BE2C (cell line): ENCODE results near the gene AFMID.

Experiments used
- DNase-seq: peaks from one replicate; pipeline ENCODE4 v3.0.0-alpha.2; 2020
- H3K27me3 ChIP-seq: fragments of 250-450 bp; sonication (Bioruptor Pico); 2 replicates; pipeline ENCODE4 v1.5.1; 2020; ENCODE audit warnings: mild to moderate bottlenecking
- H3K36me3 ChIP-seq: fragments of 250-450 bp; sonication (Bioruptor Pico); 2 replicates; pipeline ENCODE4 v1.5.1; 2020; ENCODE audit warnings: mild to moderate bottlenecking
- H3K4me1 ChIP-seq: fragments of 250-450 bp; sonication (Bioruptor Pico); 2 replicates; pipeline ENCODE4 v1.5.1; 2020
- H3K4me3 ChIP-seq: 2 replicates; pipeline ENCODE4 v1.5.1; 2011; ENCODE audit warnings: low read depth, low read length
- H3K9me3 ChIP-seq: fragments of 250-450 bp; sonication (Bioruptor Pico); 2 replicates; pipeline ENCODE4 v1.5.1; 2020
- TF ChIP-seq, protein P1 (sequence below): IDR thresholded peaks from 2 replicates; pipeline ENCODE4 v1.5.1; 2012; ENCODE audit warnings: mild to moderate bottlenecking, low read depth, low read length

Gene AFMID

DNA sequence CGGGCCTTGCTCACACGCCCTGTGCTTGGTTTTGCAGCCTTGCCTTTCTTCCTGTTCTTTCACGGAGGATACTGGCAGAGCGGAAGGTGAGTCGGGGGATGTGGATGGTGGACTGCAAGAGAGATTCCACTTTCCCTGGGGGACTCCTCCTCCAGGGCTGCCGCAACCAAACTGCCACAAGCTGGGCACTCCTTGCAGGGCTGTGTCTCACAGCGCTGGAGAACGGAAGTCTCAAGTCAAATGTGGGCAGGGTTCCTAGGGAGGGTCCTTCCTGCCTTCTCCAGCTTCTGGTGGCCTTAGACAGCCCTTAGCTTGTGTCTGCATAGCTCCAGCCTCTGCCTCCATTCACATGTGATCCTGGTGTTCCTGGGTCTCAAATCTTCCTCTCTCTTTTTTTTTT is 15.5 kb downstream of the AFMID start:
- H3K9me3 ChIP-seq, result no peaks in the 10 kb centered on the region
- no peak overlapping the region for H3K4me3 ChIP-seq
- peaks cover 15% of the 10 kb centered on the region for H3K36me3 ChIP-seq
- TF ChIP-seq, protein P1, sequence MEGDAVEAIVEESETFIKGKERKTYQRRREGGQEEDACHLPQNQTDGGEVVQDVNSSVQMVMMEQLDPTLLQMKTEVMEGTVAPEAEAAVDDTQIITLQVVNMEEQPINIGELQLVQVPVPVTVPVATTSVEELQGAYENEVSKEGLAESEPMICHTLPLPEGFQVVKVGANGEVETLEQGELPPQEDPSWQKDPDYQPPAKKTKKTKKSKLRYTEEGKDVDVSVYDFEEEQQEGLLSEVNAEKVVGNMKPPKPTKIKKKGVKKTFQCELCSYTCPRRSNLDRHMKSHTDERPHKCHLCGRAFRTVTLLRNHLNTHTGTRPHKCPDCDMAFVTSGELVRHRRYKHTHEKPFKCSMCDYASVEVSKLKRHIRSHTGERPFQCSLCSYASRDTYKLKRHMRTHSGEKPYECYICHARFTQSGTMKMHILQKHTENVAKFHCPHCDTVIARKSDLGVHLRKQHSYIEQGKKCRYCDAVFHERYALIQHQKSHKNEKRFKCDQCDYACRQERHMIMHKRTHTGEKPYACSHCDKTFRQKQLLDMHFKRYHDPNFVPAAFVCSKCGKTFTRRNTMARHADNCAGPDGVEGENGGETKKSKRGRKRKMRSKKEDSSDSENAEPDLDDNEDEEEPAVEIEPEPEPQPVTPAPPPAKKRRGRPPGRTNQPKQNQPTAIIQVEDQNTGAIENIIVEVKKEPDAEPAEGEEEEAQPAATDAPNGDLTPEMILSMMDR, result no peak
- DNase-seq, result no peak
- no peaks in the 10 kb centered on the region for H3K27me3 ChIP-seq
- peaks cover 5% of the 10 kb centered on the region; the same call in 1 of the 2 replicates for H3K4me1 ChIP-seq

GRCh38 chr17:78204387-78205123 is 17.4 kb downstream of the AFMID start:
- H3K27me3 ChIP-seq, result no peaks in the 10 kb centered on the region
- H3K36me3 ChIP-seq, result peaks cover 4% of the 10 kb centered on the region; the same call in 1 of the 2 replicates
- no peak overlapping the region for H3K4me3 ChIP-seq
- DNase-seq, result no peak
- TF ChIP-seq, protein P1, result no peak
- H3K4me1 ChIP-seq, result peaks cover 5% of the 10 kb centered on the region; the same call in 1 of the 2 replicates
- no peaks in the 10 kb centered on the region for H3K9me3 ChIP-seq

DNA sequence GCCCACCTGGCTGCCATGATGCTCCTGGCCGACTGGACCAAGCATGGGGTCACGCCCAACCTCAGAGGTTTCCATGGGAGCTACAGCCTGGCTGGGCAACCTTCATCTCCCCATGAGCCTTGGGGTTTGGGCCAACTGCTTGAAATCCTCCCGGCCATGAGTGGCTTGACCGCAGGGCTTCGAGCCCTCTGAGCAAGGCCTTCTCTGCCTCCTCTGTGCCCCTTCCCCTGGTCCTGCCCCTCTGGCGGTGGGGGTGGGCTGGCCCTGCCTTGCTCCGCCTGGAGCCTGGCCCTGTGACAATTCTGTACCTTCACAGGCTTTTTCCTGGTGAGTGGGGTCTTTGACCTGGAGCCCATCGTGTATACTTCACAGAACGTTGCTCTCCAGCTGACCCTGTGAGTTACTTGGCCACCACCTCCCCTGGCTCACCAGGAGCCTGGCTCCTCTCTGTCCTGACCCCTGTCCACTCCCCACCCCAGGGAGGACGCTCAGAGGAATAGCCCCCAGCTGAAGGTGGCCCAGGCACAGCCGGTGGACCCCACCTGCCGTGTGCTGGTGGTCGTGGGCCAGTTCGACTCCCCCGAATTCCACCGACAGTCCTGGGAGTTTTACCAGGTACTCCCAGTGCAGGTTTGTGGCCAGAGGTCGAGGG is 18.1 kb downstream of the AFMID start:
- DNase-seq, result no peak
- H3K36me3 ChIP-seq, result peaks cover 4% of the 10 kb centered on the region; the same call in 1 of the 2 replicates
- no peaks in the 10 kb centered on the region for H3K27me3 ChIP-seq
- H3K4me1 ChIP-seq, result peaks cover 5% of the 10 kb centered on the region; the same call in 1 of the 2 replicates
- TF ChIP-seq, protein P1, result no peak
- H3K4me3 ChIP-seq, result no peak overlapping the region
- H3K9me3 ChIP-seq, result no peaks in the 10 kb centered on the region

DNA sequence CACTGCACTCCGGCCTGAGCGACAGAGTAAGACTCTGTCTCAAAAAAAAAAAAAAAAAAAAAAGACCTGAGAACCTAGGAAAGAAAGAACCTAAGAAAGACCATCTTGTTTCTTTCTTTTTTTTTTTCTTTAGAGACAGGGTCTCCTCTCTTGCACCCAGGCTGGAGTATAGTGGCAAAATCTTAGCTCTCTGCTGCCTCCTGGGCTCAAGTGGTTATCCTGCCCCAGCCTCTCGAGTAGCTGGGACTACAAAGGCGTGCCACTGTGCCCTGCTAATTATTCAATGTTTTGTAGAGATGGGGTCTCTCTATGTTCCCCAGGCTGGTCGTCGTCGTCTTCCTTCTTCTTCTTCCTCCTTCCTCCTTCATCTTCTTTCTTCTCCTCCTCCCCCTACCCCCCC is 19.1 kb downstream of the AFMID start:
- no peak for DNase-seq
- Histone ChIP-seq H3K4me1 (peaks cover 5% of the 10 kb centered on the region; the same call in 1 of the 2 replicates), H3K36me3 (peaks cover 4% of the 10 kb centered on the region; the same call in 1 of the 2 replicates), H3K4me3 (no peak overlapping the region), H3K27me3 (no peaks in the 10 kb centered on the region), H3K9me3 (no peaks in the 10 kb centered on the region)
- TF ChIP-seq, protein P1, result 0 out of 2 replicates have a peak, but pooled peaks have one; percentile 10

DNA sequence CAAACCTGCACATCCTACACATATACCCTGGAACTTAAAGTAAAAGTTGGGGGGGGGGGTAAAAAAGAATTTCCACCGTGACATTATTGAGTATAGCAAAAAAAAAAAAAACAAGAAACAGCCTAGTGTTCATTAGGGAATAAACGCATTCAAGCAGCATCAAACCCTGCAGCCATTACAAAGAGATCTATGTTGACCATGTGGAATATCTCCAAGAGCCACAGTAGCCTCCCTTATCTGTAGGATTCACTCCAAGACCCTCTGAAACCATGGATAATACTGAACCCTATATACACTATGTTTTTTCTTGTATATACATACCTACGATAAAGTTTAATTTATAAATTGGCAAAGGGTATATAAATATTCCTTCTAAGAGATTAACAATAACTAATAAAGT is 21.3 kb downstream of the AFMID start:
- H3K36me3 ChIP-seq, result peaks cover 3% of the 10 kb centered on the region; the same call in 1 of the 2 replicates
- H3K9me3 ChIP-seq, result no peaks in the 10 kb centered on the region
- H3K4me3 ChIP-seq, result no peak overlapping the region
- H3K27me3 ChIP-seq, result no peaks in the 10 kb centered on the region
- DNase-seq, result no peak
- TF ChIP-seq, protein P1, result no peak
- peaks cover 5% of the 10 kb centered on the region; the same call in 1 of the 2 replicates for H3K4me1 ChIP-seq

- Histone ChIP-seq H3K4me1 (peaks cover 5% of the 10 kb centered on the region; the same call in 1 of the 2 replicates), H3K9me3 (no peaks in the 10 kb centered on the region), H3K27me3 (no peaks in the 10 kb centered on the region), H3K36me3 (no peaks in the 10 kb centered on the region; the same call in 1 of the 2 replicates), H3K4me3 (no peak overlapping the region)
- TF ChIP-seq, protein P1, result no peak
- DNase-seq, result no peak
Measured at GRCh38 chr17:78210111-78210510, 22.9 kb downstream of the AFMID start.
